Measurements from ENCODE around the gene MYRF. TPM values are rescaled to one million over a fixed set of nuclear protein-coding genes. Genes with fewer than 3 reads are reported as not detected.

MYRF gene
- total and polyA plus RNA-seq, 9 of the 15 experiments (the other 6 are each of a cell fraction or from before 2014, with no cell fraction given) = 2.3 to 25.8 (median 7.1) TPM

DNA sequence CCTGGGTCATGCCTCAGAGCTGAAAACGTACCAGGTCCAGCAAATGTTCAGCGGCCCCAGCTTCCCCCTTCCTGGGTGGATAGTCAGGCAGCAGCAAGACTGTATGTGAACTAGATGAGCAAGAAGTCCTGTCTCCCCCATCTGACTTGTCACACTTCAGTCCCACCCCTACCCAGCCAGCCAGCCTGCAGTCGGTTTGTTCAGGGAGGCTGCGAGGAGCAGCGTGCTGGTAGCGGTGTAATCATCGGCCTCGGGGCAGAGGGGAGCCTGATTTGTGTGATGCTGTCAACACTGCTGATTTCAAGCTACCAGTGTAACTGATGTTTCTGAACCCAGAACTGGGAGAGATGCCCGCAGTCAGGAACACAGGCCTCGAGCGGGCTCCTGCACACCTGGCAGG is 30.4 kb downstream of the MYRF start:
- H3K4me3 ChIP-seq = no peak overlapping the region
- H3K9me1 ChIP-seq (ENCODE audit: control insufficient read depth, insufficient read depth, low read length) = no peaks in the 10 kb centered on the region
- FAIRE-seq (no peak), DNase-seq (ENCODE audit: extremely low read depth in 1 of 4, low spot score in 3 of 4) (no peak), ATAC-seq (no peak)
- peaks cover 69% of the 10 kb centered on the region for H3K36me3 ChIP-seq (ENCODE audit: control insufficient read depth, insufficient read depth, low read length)
- TF ChIP-seq POLR2G (IDR thresholded peaks at IDR 0.05; ENCODE audit: low read depth, low read length) (peak; percentile 43), GABPB2 (CRISPR knock-in tag; conservative IDR thresholded peaks at IDR 0.05) (no peak)
- H3K27me3 ChIP-seq (ENCODE audit: control insufficient read depth in 2 of 2, insufficient read depth in 2 of 2, low read length in 2 of 2) = no peaks in the 10 kb centered on the region
- WGBS (ENCODE audit: insufficient coverage, low coverage, missing lambda C conversion rate) = 75% methylated on average over 10 of the region's 11 CpGs
- no TSS peak for BruUV-seq (replicated peaks)
- peak overlapping the region in 1 of 2 experiments; percentile 21; a peak in 1 of 4 replicates for H3K9ac ChIP-seq (ENCODE audit: insufficient read depth in 1 of 2, low read depth in 2 of 2, low read length in 2 of 2)
- no peak overlapping the region for H2AFZ ChIP-seq (ENCODE audit: low read depth, low read length)
- intact Hi-C loops (cut with micrococcal nuclease) = no loop called here
- in situ Hi-C loops (cut with MboI) = no loop called here
- H3K4me1 ChIP-seq (replicated peaks in 1 of 2; ENCODE audit: control insufficient read depth in 2 of 2, insufficient read depth in 2 of 2, low read length in 2 of 2) = peaks cover 0 to 19% of the 10 kb centered on the region in 2 experiments; a peak in 2 of 5 replicates
- H3K27ac ChIP-seq (ENCODE audit: extremely low read depth, low read depth, low read length) = no peak overlapping the region
- ChIA-PET POLR2A (interaction anchor here (0.6 to 1.7 kb wide), 10 partner anchors 10 to 406 kb away, joined by 3 to 8 read pairs (median 3); partner anchors contain the start of genes FEN1 and TMEM258), CTCF (ENCODE audit: low intra/inter-chr PET ratio) (no interaction called here)
- H3K9me3 ChIP-seq (replicated peaks; ENCODE audit: control insufficient read depth, insufficient read depth, low read depth, low read length) = no peaks in the 10 kb centered on the region
- peaks cover 6% of the 10 kb centered on the region for H4K20me1 ChIP-seq (replicated peaks; ENCODE audit: control insufficient read depth, insufficient read depth, low read length)
- no peak overlapping the region for H3K4me2 ChIP-seq (ENCODE audit: insufficient read depth, low read length)
- H3K79me2 ChIP-seq (ENCODE audit: control insufficient read depth, insufficient read depth, low read length) = 0 out of 3 replicates have a peak, but pooled peaks cover 2% of the 10 kb centered on the region

DNA sequence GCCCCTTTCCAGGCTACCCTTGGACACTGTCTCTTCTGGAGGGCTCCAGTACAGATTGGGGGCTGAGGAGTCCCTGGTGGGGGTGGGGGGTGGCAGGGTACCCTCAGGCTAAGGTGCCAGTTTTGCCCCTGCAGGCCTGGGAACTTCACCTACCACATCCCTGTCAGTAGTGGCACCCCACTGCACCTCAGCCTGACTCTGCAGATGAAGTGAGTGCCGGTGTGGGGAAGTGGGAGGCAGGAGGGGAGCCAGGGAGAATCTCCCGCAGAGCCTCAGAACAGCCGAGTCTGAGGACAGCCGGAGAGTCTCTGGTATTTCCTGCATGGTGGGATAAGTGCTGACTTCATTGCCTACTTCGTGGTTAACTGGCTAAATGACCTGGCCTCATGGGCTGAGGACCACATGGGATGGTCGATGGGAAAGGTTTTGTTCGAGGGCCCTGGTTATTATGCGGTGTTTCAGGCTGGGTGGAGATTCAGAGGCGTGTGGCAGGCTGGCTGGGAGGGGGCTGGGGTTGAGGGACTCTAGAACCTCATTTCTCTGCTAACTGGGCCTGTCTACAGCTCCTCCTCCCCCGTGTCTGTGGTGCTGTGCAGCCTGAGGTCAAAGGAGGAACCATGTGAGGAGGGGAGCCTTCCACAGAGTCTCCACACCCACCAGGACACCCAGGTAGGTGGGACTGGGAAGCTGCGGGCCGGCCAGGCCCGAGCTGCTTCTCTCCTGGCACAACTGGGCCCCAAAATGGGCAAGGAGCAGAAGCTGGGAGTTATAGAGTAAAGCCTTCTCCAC is 31.5 kb downstream of the MYRF start:
- Histone ChIP-seq H3K4me2 (ENCODE audit: insufficient read depth, low read length) (no peak overlapping the region), H3K9me3 (replicated peaks; ENCODE audit: control insufficient read depth, insufficient read depth, low read depth, low read length) (no peaks in the 10 kb centered on the region), H3K4me1 (replicated peaks in 1 of 2; ENCODE audit: control insufficient read depth in 2 of 2, insufficient read depth in 2 of 2, low read length in 2 of 2) (peaks cover 0 to 18% of the 10 kb centered on the region in 2 experiments; a peak in 2 of 5 replicates), H3K27me3 (ENCODE audit: control insufficient read depth in 2 of 2, insufficient read depth in 2 of 2, low read length in 2 of 2) (no peaks in the 10 kb centered on the region), H3K36me3 (ENCODE audit: control insufficient read depth, insufficient read depth, low read length) (peaks cover 71% of the 10 kb centered on the region), H3K9ac (ENCODE audit: insufficient read depth in 1 of 2, low read depth in 2 of 2, low read length in 2 of 2) (peak overlapping the region in 1 of 2 experiments; percentile 61; a peak in 1 of 4 replicates), H3K9me1 (ENCODE audit: control insufficient read depth, insufficient read depth, low read length) (no peaks in the 10 kb centered on the region), H2AFZ (ENCODE audit: low read depth, low read length) (no peak overlapping the region), H3K4me3 (no peak overlapping the region), H3K79me2 (ENCODE audit: control insufficient read depth, insufficient read depth, low read length) (0 out of 3 replicates have a peak, but pooled peaks cover 2% of the 10 kb centered on the region), H4K20me1 (replicated peaks; ENCODE audit: control insufficient read depth, insufficient read depth, low read length) (peaks cover 6% of the 10 kb centered on the region), H3K27ac (ENCODE audit: extremely low read depth, low read depth, low read length) (no peak overlapping the region)
- in situ Hi-C loops (cut with MboI) (no loop called here), intact Hi-C loops (cut with micrococcal nuclease) (no loop called here)
- ATAC-seq (no peak), FAIRE-seq (no peak), DNase-seq (ENCODE audit: extremely low read depth in 1 of 4, low spot score in 3 of 4) (no peak)
- WGBS (ENCODE audit: insufficient coverage, low coverage, missing lambda C conversion rate) = 79% methylated on average over 12 of the region's 13 CpGs
- CTCF ChIA-PET (ENCODE audit: low intra/inter-chr PET ratio) = no interaction called here
- no TSS peak for BruUV-seq (replicated peaks)
- POLR2A ChIA-PET = interaction anchor here (0.5 to 1.6 kb wide), 5 partner anchors 9 to 354 kb away, joined by 3 to 8 read pairs (median 4); partner anchors contain the start of genes CPSF7, FEN1, SDHAF2 and TMEM258
- TF ChIP-seq ELF2 (CRISPR knock-in tag; IDR thresholded peaks at IDR 0.05) (no peak), OTX1 (CRISPR knock-in tag; IDR thresholded peaks at IDR 0.05) (no peak), CHD4 (IDR thresholded peaks at IDR 0.05; ENCODE audit: insufficient read depth, insufficient replicate concordance, low read depth, low read length, poor library complexity, severe bottlenecking) (no peak), TRIM28 (IDR thresholded peaks at IDR 0.05) (no peak), ZNF224 (CRISPR knock-in tag; IDR thresholded peaks at IDR 0.05) (no peak), ILK (tag; IDR thresholded peaks at IDR 0.05; ENCODE audit: borderline replicate concordance, low read depth) (no peak), KLF13 (tag; IDR thresholded peaks at IDR 0.05; ENCODE audit: borderline replicate concordance, low read depth) (no peak), DPF2 (IDR thresholded peaks at IDR 0.05) (no peak), TEAD1 (CRISPR knock-in tag; IDR thresholded peaks at IDR 0.05) (0 out of 4 replicates have a peak, but pooled peaks of 1 of the 2 experiments have one; percentile 37), SRSF7 (optimal IDR thresholded peaks at IDR 0.05; ENCODE audit: low read depth, low read length) (no peak), RBFOX2 (IDR thresholded peaks at IDR 0.05; ENCODE audit: low read depth, low read length) (peak; percentile 22; the same call in 1 of the 2 replicates)
- TF ChIP-seq, protein P1, sequence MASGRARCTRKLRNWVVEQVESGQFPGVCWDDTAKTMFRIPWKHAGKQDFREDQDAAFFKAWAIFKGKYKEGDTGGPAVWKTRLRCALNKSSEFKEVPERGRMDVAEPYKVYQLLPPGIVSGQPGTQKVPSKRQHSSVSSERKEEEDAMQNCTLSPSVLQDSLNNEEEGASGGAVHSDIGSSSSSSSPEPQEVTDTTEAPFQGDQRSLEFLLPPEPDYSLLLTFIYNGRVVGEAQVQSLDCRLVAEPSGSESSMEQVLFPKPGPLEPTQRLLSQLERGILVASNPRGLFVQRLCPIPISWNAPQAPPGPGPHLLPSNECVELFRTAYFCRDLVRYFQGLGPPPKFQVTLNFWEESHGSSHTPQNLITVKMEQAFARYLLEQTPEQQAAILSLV (tag; IDR thresholded peaks at IDR 0.05) = no peak

Data from K562 (cell line).